HL-60 (cell line): ENCODE results near the gene CCDC107.

Experiments used
- DNase-seq, 2 experiments: peaks; one replicate each; pipeline ENCODE4 v3.0.0-alpha.2; 2010 to 2020; ENCODE audit warnings: low read depth in 1 of 2, low spot score in 1 of 2
- H3K27ac ChIP-seq: fragments of 250-450 bp; sonication (Bioruptor Pico); replicated peaks from 2 replicates; pipeline ENCODE4 v1.5.1; 2020; ENCODE audit warnings: mild to moderate bottlenecking, moderate library complexity
- H3K27me3 ChIP-seq: fragments of 250-450 bp; sonication (Bioruptor Pico); 2 replicates; pipeline ENCODE4 v1.5.1; 2021; ENCODE audit warnings: mild to moderate bottlenecking, moderate library complexity; ENCODE audit not compliant: insufficient read depth, poor library complexity, severe bottlenecking
- H3K4me3 ChIP-seq: replicated peaks from 2 replicates; pipeline ENCODE4 v1.5.1; 2011; ENCODE audit warnings: mild to moderate bottlenecking, control low read depth, low read length; ENCODE audit not compliant: insufficient read depth
- CTCF ChIP-seq: IDR thresholded peaks from one replicate; pipeline ENCODE4 v1.5.1; 2011; ENCODE audit warnings: low read length, control low read depth, inconsistent platforms; ENCODE audit not compliant: insufficient read depth
- GABPA ChIP-seq: IDR thresholded peaks from 2 replicates; pipeline ENCODE4 v1.6.1; 2012; ENCODE audit warnings: low read depth
- POLR2AphosphoS5 ChIP-seq: IDR thresholded peaks from 2 replicates; pipeline ENCODE4 v1.6.1; 2012; ENCODE audit warnings: low read depth
- REST ChIP-seq: IDR thresholded peaks from 2 replicates; pipeline ENCODE4 v1.6.1; 2012; ENCODE audit warnings: low read depth; ENCODE audit not compliant: insufficient replicate concordance
- SPI1 ChIP-seq: IDR thresholded peaks from 2 replicates; pipeline ENCODE4 v1.6.1; 2012; ENCODE audit warnings: low read depth, mild to moderate bottlenecking, borderline replicate concordance

The CCDC107 gene

GRCh38 chr9:35616681-35617459 lies 41.2 kb upstream of the CCDC107 start:
- TF ChIP-seq REST (no peak), SPI1 (no peak), POLR2AphosphoS5 (no peak), CTCF (no peak), GABPA (no peak)
- peak; percentile 41 to 73 for DNase-seq
- Histone ChIP-seq H3K4me3 (peak overlapping the region; percentile 38), H3K27me3 (no peaks in the 10 kb centered on the region), H3K27ac (no peak overlapping the region)

GRCh38 chr9:35617548-35617947 lies 40.5 kb upstream of the CCDC107 start:
- no peak for DNase-seq
- Histone ChIP-seq H3K4me3 (no peak overlapping the region; the same call in 1 of the 2 replicates), H3K27me3 (no peaks in the 10 kb centered on the region), H3K27ac (no peak overlapping the region)
- TF ChIP-seq POLR2AphosphoS5 (no peak), REST (no peak), CTCF (no peak), SPI1 (no peak), GABPA (no peak)

- peak within 1 kb of the TSS; percentile 57 for H3K27ac ChIP-seq
- peak in 1 of 2 experiments; percentile 61 for DNase-seq
- no peaks in the 10 kb centered on the region for H3K27me3 ChIP-seq
- peak within 1 kb of the TSS; percentile 38 for H3K4me3 ChIP-seq
- TF ChIP-seq REST: no peak
- peak; percentile 42; the same call in 1 of the 2 replicates for TF ChIP-seq SPI1
These were observed 39.8 kb upstream of the CCDC107 start, which contains the start of gene CD72 for GRCh38 chr9:35618325-35618727. Gene CD72 (minus strand): TSS chr9:35618413. CDS start chr9:35618303, 110 bp downstream.
